ENCODE data around the gene RAD51B. TPM values are rescaled to one million over a fixed set of nuclear protein-coding genes. Genes with fewer than 3 reads are reported as not detected.
A peak's percentile ranks its signal among the peaks of the same experiment; 100 is the strongest.

RAD51B gene
- total and polyA plus RNA-seq, 7 donors: 2.4 to 24.4 (median 7.1) TPM

DNA sequence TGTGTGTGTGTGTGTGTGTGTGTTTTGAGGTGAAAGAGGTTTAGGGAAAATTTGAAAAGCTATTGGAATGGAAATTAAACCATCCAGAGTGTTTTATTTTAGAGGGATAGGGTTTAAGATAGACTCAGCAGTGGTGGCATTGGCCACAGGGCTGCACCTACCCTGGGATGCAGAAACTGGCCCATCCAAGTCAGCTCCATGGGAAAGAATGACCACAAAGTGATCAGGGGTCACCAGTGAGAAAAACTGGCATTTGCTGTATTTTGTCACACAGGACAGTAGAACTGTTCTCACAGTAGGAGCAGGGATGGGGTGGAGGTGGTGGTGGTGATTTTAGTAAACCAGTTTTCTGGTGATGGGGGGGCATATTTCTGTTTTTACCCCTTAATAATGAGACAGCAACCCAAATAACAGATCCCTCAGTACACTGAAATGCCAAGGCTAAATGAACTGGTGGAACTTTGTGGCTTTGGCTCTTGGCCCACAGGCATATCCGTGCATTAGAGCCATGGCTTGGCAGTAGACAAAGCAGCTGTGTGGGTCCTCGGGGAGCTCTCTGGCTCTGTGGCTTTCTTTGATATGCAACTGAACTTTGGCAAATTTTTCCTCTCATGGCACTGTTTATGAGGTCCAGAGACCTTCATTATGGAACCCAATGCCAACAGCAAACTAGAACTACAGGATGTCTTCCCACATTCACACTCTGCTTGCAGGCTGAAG, 625.0 kb downstream of the RAD51B start:
- Histone ChIP-seq H3K4me1 (peaks cover 2 to 68% (median 43%) of the 10 kb centered on the region in 4 donors), H3K9me3 (no peaks in the 10 kb centered on the region), H3K4me3 (no peak overlapping the region), H3K27me3 (no peaks in the 10 kb centered on the region), H3K36me3 (no peaks in the 10 kb centered on the region), H3K27ac (peak overlapping the region in 2 of 4 donors; percentile 17 to 22)
- intact Hi-C loops (cut with DNase I): loop anchor here (5.0 kb wide), 5 partner anchors 42 to 348 kb away; partner anchors contain the start of gene ZFP36L1
- TF ChIP-seq EP300 (IDR thresholded peaks at IDR 0.05) (no peak), POLR2A (IDR thresholded peaks at IDR 0.05) (no peak), POLR2AphosphoS5 (IDR thresholded peaks at IDR 0.05) (no peak)
- TF ChIP-seq, protein P1, sequence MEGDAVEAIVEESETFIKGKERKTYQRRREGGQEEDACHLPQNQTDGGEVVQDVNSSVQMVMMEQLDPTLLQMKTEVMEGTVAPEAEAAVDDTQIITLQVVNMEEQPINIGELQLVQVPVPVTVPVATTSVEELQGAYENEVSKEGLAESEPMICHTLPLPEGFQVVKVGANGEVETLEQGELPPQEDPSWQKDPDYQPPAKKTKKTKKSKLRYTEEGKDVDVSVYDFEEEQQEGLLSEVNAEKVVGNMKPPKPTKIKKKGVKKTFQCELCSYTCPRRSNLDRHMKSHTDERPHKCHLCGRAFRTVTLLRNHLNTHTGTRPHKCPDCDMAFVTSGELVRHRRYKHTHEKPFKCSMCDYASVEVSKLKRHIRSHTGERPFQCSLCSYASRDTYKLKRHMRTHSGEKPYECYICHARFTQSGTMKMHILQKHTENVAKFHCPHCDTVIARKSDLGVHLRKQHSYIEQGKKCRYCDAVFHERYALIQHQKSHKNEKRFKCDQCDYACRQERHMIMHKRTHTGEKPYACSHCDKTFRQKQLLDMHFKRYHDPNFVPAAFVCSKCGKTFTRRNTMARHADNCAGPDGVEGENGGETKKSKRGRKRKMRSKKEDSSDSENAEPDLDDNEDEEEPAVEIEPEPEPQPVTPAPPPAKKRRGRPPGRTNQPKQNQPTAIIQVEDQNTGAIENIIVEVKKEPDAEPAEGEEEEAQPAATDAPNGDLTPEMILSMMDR (IDR thresholded peaks at IDR 0.05): no peak
- 7 to 19% methylated on average over 2 of the region's 2 CpGs for WGBS, 2 donors
- no peak for DNase-seq

DNA sequence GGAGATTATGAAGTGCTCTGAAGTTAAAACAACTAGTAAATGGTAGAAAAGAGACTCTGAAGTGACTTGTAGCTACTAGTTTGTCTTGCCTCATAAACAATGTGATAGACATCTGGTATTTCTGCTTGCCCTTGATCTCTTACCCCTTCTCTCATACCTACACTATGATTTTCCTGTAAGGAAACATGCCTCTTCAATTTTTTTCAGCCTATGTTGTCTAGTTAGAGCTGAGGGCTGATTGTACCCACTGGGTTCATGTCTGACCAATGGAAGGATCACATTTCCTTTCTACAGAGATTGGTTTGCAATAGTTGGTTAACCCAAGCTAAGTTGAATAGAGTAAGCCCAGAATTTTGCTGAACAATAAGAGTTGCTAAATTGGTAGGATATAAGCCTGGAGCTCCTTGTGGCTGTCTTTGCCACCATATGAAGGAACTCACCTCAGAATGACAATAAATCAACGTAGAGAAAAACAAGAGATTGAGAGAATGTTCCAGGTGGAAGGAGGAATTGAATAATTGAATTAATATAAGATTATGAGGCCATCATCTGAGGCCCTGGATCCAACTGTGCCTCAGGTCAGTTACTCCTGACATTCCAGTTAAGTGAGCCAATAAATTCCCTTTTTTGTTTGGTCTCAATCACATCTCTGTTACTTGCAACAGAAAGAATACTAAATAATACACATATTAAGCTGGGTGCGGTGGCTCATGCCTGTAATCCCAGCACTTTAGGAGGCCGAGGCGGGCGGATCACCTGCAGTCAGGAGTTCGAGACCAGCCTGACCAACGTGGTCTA, 626.9 kb downstream of the RAD51B start:
- H3K27me3 ChIP-seq: no peaks in the 10 kb centered on the region
- H3K36me3 ChIP-seq: no peaks in the 10 kb centered on the region
- no peak for TF ChIP-seq POLR2A (IDR thresholded peaks at IDR 0.05)
- TF ChIP-seq, protein P1 (IDR thresholded peaks at IDR 0.05): no peak
- TF ChIP-seq EP300 (IDR thresholded peaks at IDR 0.05): no peak
- TF ChIP-seq POLR2AphosphoS5 (IDR thresholded peaks at IDR 0.05): no peak
- 93 to 95% methylated on average over 7 of the region's 7 CpGs for WGBS, 2 donors
- peak overlapping the region; percentile 65 to 82 (median 71) for H3K27ac ChIP-seq
- peaks cover 2 to 74% (median 50%) of the 10 kb centered on the region in 4 donors for H3K4me1 ChIP-seq
- no peaks in the 10 kb centered on the region for H3K9me3 ChIP-seq
- H3K4me3 ChIP-seq: no peak overlapping the region
- no peak for DNase-seq
- intact Hi-C loops (cut with DNase I): loop anchor here (5.0 kb wide), 4 partner anchors 54 to 346 kb away; partner anchors contain the start of gene ZFP36L1

DNA sequence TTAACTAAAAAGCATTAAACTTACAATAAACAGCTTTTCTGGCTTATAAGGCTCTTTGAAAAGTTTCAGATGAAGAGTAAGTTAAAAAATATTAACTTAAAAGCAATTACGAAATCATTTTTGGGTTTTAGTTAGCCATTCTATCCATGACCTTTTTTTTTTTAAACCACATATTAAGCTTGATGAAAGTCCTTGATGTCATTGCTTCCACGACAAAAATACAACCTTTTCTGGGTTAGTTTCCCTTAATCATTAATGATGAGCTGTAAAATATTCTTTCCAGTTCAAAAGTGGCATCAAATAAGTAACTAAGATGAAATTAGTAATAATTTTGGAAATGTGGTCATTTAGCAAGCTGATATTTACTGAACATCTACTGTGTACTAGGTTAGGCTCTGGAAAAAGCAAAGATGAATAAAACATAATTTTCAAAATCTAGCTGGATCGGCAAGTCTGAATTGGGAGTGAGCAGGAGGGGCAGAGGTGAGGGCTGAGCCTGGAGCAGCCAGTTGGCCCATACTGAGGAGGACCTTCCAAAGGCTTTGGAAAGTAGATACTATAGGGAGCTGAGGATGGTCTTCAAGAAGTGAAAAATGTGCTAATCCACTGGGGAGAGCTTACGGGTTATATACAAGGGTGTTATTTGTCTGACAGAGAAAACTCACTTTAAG, 628.1 kb downstream of the RAD51B start:
- H3K4me1 ChIP-seq: peaks cover 2 to 79% (median 50%) of the 10 kb centered on the region in 4 donors
- no peaks in the 10 kb centered on the region for H3K27me3 ChIP-seq
- intact Hi-C loops (cut with DNase I): loop anchor here (5.0 kb wide), 4 partner anchors 55 to 345 kb away; partner anchors contain the start of gene ZFP36L1
- no peaks in the 10 kb centered on the region for H3K9me3 ChIP-seq
- WGBS, 2 donors: 81 to 82% methylated on average over 4 of the region's 4 CpGs
- no peak overlapping the region for H3K4me3 ChIP-seq
- no peaks in the 10 kb centered on the region for H3K36me3 ChIP-seq
- DNase-seq: no peak
- TF ChIP-seq EP300 (IDR thresholded peaks at IDR 0.05): no peak
- H3K27ac ChIP-seq: peak overlapping the region; percentile 65 to 82 (median 71)

DNA sequence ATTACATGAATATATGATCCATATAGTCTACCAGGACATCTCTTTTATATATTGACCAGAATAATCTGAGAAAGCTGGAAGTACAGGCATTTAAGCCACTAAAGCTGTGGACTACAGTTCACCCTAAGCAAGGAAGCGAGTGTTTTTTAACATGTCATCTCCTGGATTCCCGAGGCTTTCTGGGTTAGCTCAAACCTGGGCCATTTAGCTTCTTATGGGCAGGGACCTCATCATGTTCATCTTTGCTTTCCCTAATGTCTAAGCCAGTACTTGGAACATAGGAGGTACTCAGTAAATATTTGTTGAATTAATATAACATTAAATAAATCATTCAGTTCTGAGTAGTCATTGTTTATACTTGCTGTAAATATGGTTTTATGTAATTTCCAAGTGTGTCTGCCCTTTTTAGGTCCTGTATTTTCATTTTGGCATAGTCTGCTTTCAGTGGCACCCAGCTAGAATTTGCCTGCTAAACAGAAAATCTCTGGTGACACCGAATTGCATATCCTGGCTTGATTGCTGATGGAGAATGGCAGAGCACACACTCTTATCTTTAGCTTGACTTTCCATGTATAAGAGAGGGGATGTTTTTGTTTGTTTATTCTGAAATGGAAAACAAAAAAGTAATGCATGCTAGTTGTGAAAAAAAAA, 628.8 kb downstream of the RAD51B start:
- 78 to 85% methylated on average over 3 of the region's 3 CpGs for WGBS, 2 donors
- no peaks in the 10 kb centered on the region for H3K27me3 ChIP-seq
- peak; percentile 77 to 80 (median 79) for TF ChIP-seq POLR2AphosphoS5 (IDR thresholded peaks at IDR 0.05)
- TF ChIP-seq EP300 (IDR thresholded peaks at IDR 0.05): peak; percentile 49 to 86 (median 56)
- TF ChIP-seq, protein P1 (IDR thresholded peaks at IDR 0.05): no peak
- peak; percentile 71 for DNase-seq
- no peak overlapping the region for H3K4me3 ChIP-seq
- no peaks in the 10 kb centered on the region for H3K36me3 ChIP-seq
- intact Hi-C loops (cut with DNase I): loop anchor here (5.0 kb wide), 4 partner anchors 56 to 344 kb away; partner anchors contain the start of gene ZFP36L1
- H3K9me3 ChIP-seq: no peaks in the 10 kb centered on the region
- peaks cover 2 to 79% (median 49%) of the 10 kb centered on the region in 4 donors for H3K4me1 ChIP-seq
- H3K27ac ChIP-seq: peak overlapping the region; percentile 65 to 82 (median 71)
